Neural cell (in vitro differentiated cells): Measurements from ENCODE around the gene PMPCA. TPM values are rescaled to one million over a fixed set of nuclear protein-coding genes. Genes with fewer than 3 reads are reported as not detected.

Source experiments
- H2AFZ ChIP-seq: fragments of 200-600, 300-800 bp; sonication (generic), shearing (Covaris generic); 2 replicates; pipeline ENCODE4 v1.6.0; 2014; ENCODE audit warnings: low read depth, mild to moderate bottlenecking, antibody characterized with exemption, low read length, moderate library complexity
- H3F3A ChIP-seq: fragments of 200-600 bp; shearing (Covaris generic); 2 replicates; pipeline ENCODE4 v1.6.1; 2016; ENCODE audit warnings: mild to moderate bottlenecking, moderate library complexity, mixed read lengths, antibody characterized with exemption, low read length; ENCODE audit not compliant: insufficient read depth, poor library complexity, severe bottlenecking
- H3K27ac ChIP-seq: fragments of 200-600, 300-800 bp; sonication (generic), shearing (Covaris generic); 2 replicates; pipeline ENCODE4 v1.5.1; 2014; ENCODE audit warnings: mild to moderate bottlenecking, low read length, moderate library complexity
- H3K27me3 ChIP-seq: fragments of 300-800, 200-600 bp; sonication (generic), shearing (Covaris generic); 2 replicates; pipeline ENCODE4 v1.6.0; 2014; ENCODE audit warnings: mild to moderate bottlenecking, low read depth, low read length, moderate library complexity; ENCODE audit not compliant: insufficient read depth
- H3K36me3 ChIP-seq: fragments of 300-800, 200-600 bp; sonication (generic), shearing (Covaris generic); 2 replicates; pipeline ENCODE4 v1.5.1; 2014; ENCODE audit warnings: mild to moderate bottlenecking, antibody characterized with exemption, low read length, moderate library complexity; ENCODE audit not compliant: insufficient read depth
- H3K4me2 ChIP-seq: fragments of 300-800, 200-600 bp; sonication (generic), shearing (Covaris generic); 2 replicates; pipeline ENCODE4 v1.6.0; 2014; ENCODE audit warnings: mild to moderate bottlenecking, low read length
- H3K4me3 ChIP-seq: fragments of 300-800, 200-600 bp; sonication (generic), shearing (Covaris generic); 2 replicates; pipeline ENCODE4 v1.5.1; 2014; ENCODE audit warnings: mild to moderate bottlenecking, low read length, moderate library complexity
- H3K79me2 ChIP-seq: fragments of 200-600 bp; shearing (Covaris generic); replicated peaks from 2 replicates; pipeline ENCODE4 v1.6.0; 2014; ENCODE audit warnings: mild to moderate bottlenecking, low read length, moderate library complexity; ENCODE audit not compliant: insufficient read depth
- H3K9ac ChIP-seq: fragments of 300-800, 200-600 bp; sonication (generic), shearing (Covaris generic); 2 replicates; pipeline ENCODE4 v1.6.1; 2016; ENCODE audit warnings: mild to moderate bottlenecking, low read length, mixed read lengths
- H3K9me2 ChIP-seq: fragments of 200-600 bp; shearing (Covaris generic); 2 replicates; pipeline ENCODE4 v1.6.1; 2016; ENCODE audit warnings: mild to moderate bottlenecking, low read length, mixed read lengths; ENCODE audit not compliant: insufficient read depth
- H3K9me3 ChIP-seq: fragments of 200-600, 300-800 bp; sonication (generic), shearing (Covaris generic); 2 replicates; pipeline ENCODE4 v1.6.1; 2016; ENCODE audit warnings: mild to moderate bottlenecking, mixed run types, low read length, moderate library complexity, mixed read lengths
- H4K20me1 ChIP-seq: fragments of 200-600 bp; shearing (Covaris generic); 2 replicates; pipeline ENCODE4 v1.6.1; 2016; ENCODE audit warnings: mild to moderate bottlenecking, mixed run types; ENCODE audit not compliant: insufficient read depth
- CTCF ChIP-seq: fragments of 450-650 bp; IDR thresholded peaks from 2 replicates; pipeline ENCODE4 v1.5.1; 2014; ENCODE audit warnings: antibody characterized with exemption, mild to moderate bottlenecking, moderate library complexity; ENCODE audit not compliant: poor library complexity, severe bottlenecking
- EP300 ChIP-seq: fragments of 450-650 bp; conservative IDR thresholded peaks from 2 replicates; pipeline ENCODE4 v1.6.1; 2014; ENCODE audit warnings: antibody characterized with exemption, mild to moderate bottlenecking, moderate library complexity; ENCODE audit not compliant: poor library complexity, severe bottlenecking
- EZH2 ChIP-seq: fragments of 200-600, 300-800 bp; shearing (Covaris generic), sonication (generic); IDR thresholded peaks from 2 replicates; pipeline ENCODE4 v1.6.1; 2014; ENCODE audit warnings: antibody characterized with exemption, low read length, borderline replicate concordance, mild to moderate bottlenecking; ENCODE audit not compliant: insufficient read depth, poor library complexity, severe bottlenecking
- MXI1 ChIP-seq: fragments of 450-650 bp; conservative IDR thresholded peaks from 2 replicates; pipeline ENCODE4 v1.6.1; 2014; ENCODE audit warnings: antibody characterized with exemption, mild to moderate bottlenecking; ENCODE audit not compliant: poor library complexity, severe bottlenecking
- POLR2AphosphoS5 ChIP-seq: IDR thresholded peaks from 2 replicates; pipeline ENCODE4 v1.6.1; 2012
- RAD21 ChIP-seq: fragments of 450-650 bp; conservative IDR thresholded peaks from 2 replicates; pipeline ENCODE4 v1.6.1; 2014; ENCODE audit warnings: antibody characterized with exemption, mild to moderate bottlenecking, moderate library complexity
- REST ChIP-seq: IDR thresholded peaks from 2 replicates; pipeline ENCODE4 v1.6.1; 2012; ENCODE audit warnings: borderline replicate concordance
- SMC3 ChIP-seq: fragments of 450-650 bp; conservative IDR thresholded peaks from 2 replicates; pipeline ENCODE4 v1.6.1; 2014; ENCODE audit warnings: antibody characterized with exemption, mild to moderate bottlenecking, moderate library complexity; ENCODE audit not compliant: poor library complexity
- TAF1 ChIP-seq: IDR thresholded peaks from 2 replicates; pipeline ENCODE4 v1.6.1; 2012; ENCODE audit warnings: low read depth
- polyA minus RNA-seq: library from RNA; depleted of rRNA, polyadenylated mRNA; stranded (reverse); fragments of >200 nt; gene quantifications from 2 replicates; pipeline ENCODE4 v1.2.3, GENCODE V29; 2014
- polyA plus RNA-seq: library from polyadenylated mRNA; depleted of rRNA; stranded (reverse); fragments of >200 nt; gene quantifications from 2 replicates; pipeline ENCODE4 v1.2.3, GENCODE V29; 2014

PMPCA gene
- polyA plus RNA-seq (61.3 and 62.6 TPM in 2 replicates), polyA minus RNA-seq (38.7 and 43.9 TPM in 2 replicates)

GRCh38 chr9:136410500-136411287 is at the start of gene PMPCA, which contains the start of gene ENTR1:
TSS of gene PMPCA (plus strand) at chr9:136410658. CDS start at chr9:136410669, 11 bp downstream.
TSS of gene ENTR1 (minus strand) at chr9:136410614. CDS start at chr9:136410397, 217 bp downstream.
- H3K4me2 ChIP-seq: peak within 1 kb of the TSS; percentile 77
- peak within 1 kb of the TSS; percentile 75 for H3K27ac ChIP-seq
- H2AFZ ChIP-seq: peak within 1 kb of the TSS; percentile 4
- peak within 1 kb of the TSS; percentile 83 for H3K9ac ChIP-seq
- H3K4me3 ChIP-seq: peak within 1 kb of the TSS; percentile 97
- H3K27me3 ChIP-seq: no peaks in the 10 kb centered on the region
- no peaks in the 10 kb centered on the region for H3K9me3 ChIP-seq
- H3F3A ChIP-seq: no peaks in the 10 kb centered on the region
- TF ChIP-seq MXI1 (peak; percentile 66), CTCF (no peak), TAF1 (peak; percentile 71), SMC3 (no peak), POLR2AphosphoS5 (peak; percentile 99), RAD21 (no peak), EZH2 (no peak), REST (peak; percentile 61), EP300 (peak; percentile 48)
- H3K9me2 ChIP-seq: no peaks in the 10 kb centered on the region
- no peaks in the 10 kb centered on the region for H3K36me3 ChIP-seq
- no peaks in the 10 kb centered on the region for H4K20me1 ChIP-seq
- H3K79me2 ChIP-seq: peaks cover 34% of the 10 kb centered on the region

- Histone ChIP-seq H3K36me3 (no peaks in the 10 kb centered on the region), H3K9me3 (no peaks in the 10 kb centered on the region), H3K79me2 (no peaks in the 10 kb centered on the region), H4K20me1 (no peaks in the 10 kb centered on the region), H3K4me2 (no peak overlapping the region), H2AFZ (no peak overlapping the region), H3K9me2 (no peaks in the 10 kb centered on the region), H3K27ac (no peak overlapping the region), H3K9ac (no peak overlapping the region), H3K4me3 (no peak overlapping the region), H3F3A (no peaks in the 10 kb centered on the region), H3K27me3 (no peaks in the 10 kb centered on the region)
- TF ChIP-seq REST: no peak
- no peak for TF ChIP-seq EP300
- no peak for TF ChIP-seq MXI1
- no peak for TF ChIP-seq TAF1
- no peak for TF ChIP-seq SMC3
Observed at GRCh38 chr9:136361047-136361753, 49.3 kb upstream of the PMPCA start.
